Gastroesophageal sphincter (tissue), 4 donors: ENCODE results near the gene CDH22. TPM values are rescaled to one million over a fixed set of nuclear protein-coding genes. Genes with fewer than 3 reads are reported as not detected.

Experiments used
- ATAC-seq: fragments of 150-250 bp; one replicate; pipeline ENCODE4 v1.9.1; 2016; ENCODE audit warnings: mild to moderate bottlenecking, moderate library complexity
- H3K27ac ChIP-seq, 4 donors: fragments of 200-600 bp; sonication (generic) in 3 of 4; 1 replicate in 3 of 4; 2 replicates in 1 of 4; pipeline ENCODE4 v1.5.1; 2016 to 2019
- H3K27me3 ChIP-seq: fragments of 200-600 bp; sonication (generic); one replicate; pipeline ENCODE4 v1.5.1; 2019
- H3K36me3 ChIP-seq, 2 donors: fragments of 200-600 bp; sonication (generic); one replicate each; pipeline ENCODE4 v1.5.1; 2019; ENCODE audit warnings: control low read depth in 1 of 2
- H3K4me1 ChIP-seq, 3 donors: fragments of 200-600 bp; sonication (generic); 1 replicate in 2 of 3; 2 replicates in 1 of 3; pipeline ENCODE4 v1.5.1; 2016 to 2019; ENCODE audit warnings: control low read depth in 2 of 3
- H3K4me3 ChIP-seq, 2 donors: fragments of 200-600 bp; sonication (generic); one replicate each; pipeline ENCODE4 v1.5.1; 2019; ENCODE audit warnings: mild to moderate bottlenecking in 1 of 2, moderate library complexity in 1 of 2
- H3K9me3 ChIP-seq, 3 donors: fragments of 200-600 bp; sonication (generic); one replicate each; pipeline ENCODE4 v1.5.1; 2017 to 2019; ENCODE audit warnings: control low read depth in 2 of 3
- EP300 ChIP-seq: sonication (generic); formaldehyde crosslinking; IDR thresholded peaks from one replicate; pipeline ENCODE4 v1.6.1; 2017; ENCODE audit warnings: antibody characterized with exemption, mild to moderate bottlenecking
- POLR2A ChIP-seq, 2 donors: fragments of 450-650 bp; IDR thresholded peaks; one replicate each; pipeline ENCODE4 v1.6.1; 2017; ENCODE audit warnings: antibody characterized with exemption in 2 of 2, mild to moderate bottlenecking in 2 of 2, moderate library complexity in 1 of 2
- POLR2AphosphoS5 ChIP-seq: sonication (generic); formaldehyde crosslinking; IDR thresholded peaks from one replicate; pipeline ENCODE4 v1.6.1; 2017; ENCODE audit warnings: antibody characterized with exemption
- WGBS, 2 donors: methylation state at CpG; one replicate each; pipeline ENCODE4 v1.1.5; 2018; ENCODE audit warnings: low coverage in 1 of 2; 5-methylcytosine and 5-hydroxymethylcytosine counted together
- total RNA-seq, 4 donors: library from RNA; depleted of rRNA; stranded (reverse); fragments of >200 nt; gene quantifications; one replicate each; pipeline ENCODE4 v1.1.0, GENCODE V29; 2016
- TF ChIP-seq, protein P1 (sequence below), 4 experiments: fragments of 200-600 bp in 2 of 4; fragments of 450-650 bp in 2 of 4; sonication (generic) in 1 of 4; IDR thresholded peaks; one replicate each; pipeline ENCODE4 v1.5.1; 2017 to 2019; ENCODE audit warnings: antibody characterized with exemption in 4 of 4, mild to moderate bottlenecking in 2 of 4, moderate library complexity in 2 of 4

Gene CDH22
- total RNA-seq, 4 donors from 2014 or later: 0.15 TPM; not detected in 3

DNA sequence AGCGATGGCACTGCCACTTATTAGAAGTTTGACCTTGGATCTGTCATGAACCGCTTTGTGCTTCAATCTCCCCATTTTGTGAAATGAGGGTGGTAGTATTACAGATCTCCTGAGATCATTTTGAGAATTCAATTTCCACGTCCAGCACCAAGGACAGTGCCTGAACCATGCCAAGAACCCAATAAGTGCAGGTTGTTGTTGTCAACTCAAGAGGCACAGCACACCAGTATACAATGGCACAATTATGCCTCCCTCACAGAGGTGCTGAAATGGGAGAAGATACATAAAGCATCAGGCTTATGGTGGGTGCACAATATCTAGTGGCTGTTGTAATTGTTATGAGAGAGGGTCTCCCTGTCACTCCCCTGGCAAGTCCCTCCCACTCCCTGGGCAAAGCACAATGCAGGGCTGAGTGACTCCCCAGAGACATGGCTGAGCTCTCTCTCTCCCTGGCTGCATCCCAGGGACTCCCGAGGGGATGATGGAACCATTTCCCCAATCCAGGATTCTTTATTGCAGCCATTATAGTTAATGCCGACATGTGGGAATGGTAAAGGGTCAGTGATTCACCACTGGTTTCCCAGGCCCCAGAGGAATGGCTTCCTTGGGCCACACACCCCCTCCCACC is 78.7 kb downstream of the CDH22 start:
- Histone ChIP-seq H3K4me1 (no peaks in the 10 kb centered on the region), H3K4me3 (no peak overlapping the region), H3K36me3 (no peaks in the 10 kb centered on the region), H3K9me3 (no peaks in the 10 kb centered on the region), H3K27ac (no peak overlapping the region), H3K27me3 (peaks cover 81% of the 10 kb centered on the region)
- TF ChIP-seq POLR2AphosphoS5: no peak
- TF ChIP-seq, protein P1, sequence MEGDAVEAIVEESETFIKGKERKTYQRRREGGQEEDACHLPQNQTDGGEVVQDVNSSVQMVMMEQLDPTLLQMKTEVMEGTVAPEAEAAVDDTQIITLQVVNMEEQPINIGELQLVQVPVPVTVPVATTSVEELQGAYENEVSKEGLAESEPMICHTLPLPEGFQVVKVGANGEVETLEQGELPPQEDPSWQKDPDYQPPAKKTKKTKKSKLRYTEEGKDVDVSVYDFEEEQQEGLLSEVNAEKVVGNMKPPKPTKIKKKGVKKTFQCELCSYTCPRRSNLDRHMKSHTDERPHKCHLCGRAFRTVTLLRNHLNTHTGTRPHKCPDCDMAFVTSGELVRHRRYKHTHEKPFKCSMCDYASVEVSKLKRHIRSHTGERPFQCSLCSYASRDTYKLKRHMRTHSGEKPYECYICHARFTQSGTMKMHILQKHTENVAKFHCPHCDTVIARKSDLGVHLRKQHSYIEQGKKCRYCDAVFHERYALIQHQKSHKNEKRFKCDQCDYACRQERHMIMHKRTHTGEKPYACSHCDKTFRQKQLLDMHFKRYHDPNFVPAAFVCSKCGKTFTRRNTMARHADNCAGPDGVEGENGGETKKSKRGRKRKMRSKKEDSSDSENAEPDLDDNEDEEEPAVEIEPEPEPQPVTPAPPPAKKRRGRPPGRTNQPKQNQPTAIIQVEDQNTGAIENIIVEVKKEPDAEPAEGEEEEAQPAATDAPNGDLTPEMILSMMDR (IDR thresholded peaks at IDR 0.05): no peak
- TF ChIP-seq POLR2A (IDR thresholded peaks at IDR 0.05): no peak
- TF ChIP-seq EP300: no peak
- ATAC-seq: no peak
- WGBS, 2 donors: 59% methylated on average over 4 of the region's 5 CpGs; no CpG with 5 or more reads in 1 of the 2 donors

DNA sequence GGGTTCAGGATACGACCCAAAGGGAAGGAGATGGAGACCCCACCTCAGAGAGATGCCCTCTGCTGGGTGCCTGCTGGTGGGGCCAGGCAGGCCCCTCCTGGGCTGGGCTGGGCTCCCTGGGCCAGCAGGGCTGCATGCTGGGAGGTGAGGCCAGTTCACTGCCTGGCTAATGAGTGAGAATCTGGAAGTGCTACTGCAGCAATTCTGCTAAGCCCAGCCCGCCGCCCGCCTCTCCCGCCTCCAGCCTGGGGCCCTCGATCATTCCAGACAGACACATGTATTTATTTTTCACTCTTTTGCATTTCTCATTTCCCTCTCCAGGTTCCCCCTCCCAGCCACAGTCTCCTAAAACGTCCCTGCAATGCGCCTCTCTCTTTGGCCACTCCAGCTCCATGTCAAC is 79.6 kb downstream of the CDH22 start:
- H3K27ac ChIP-seq: no peak overlapping the region
- peaks cover 84% of the 10 kb centered on the region for H3K27me3 ChIP-seq
- H3K9me3 ChIP-seq: no peaks in the 10 kb centered on the region
- no peak for ATAC-seq
- TF ChIP-seq EP300: no peak
- no peak for TF ChIP-seq POLR2AphosphoS5
- TF ChIP-seq, protein P1 (IDR thresholded peaks at IDR 0.05): no peak
- TF ChIP-seq POLR2A (IDR thresholded peaks at IDR 0.05): no peak
- H3K4me1 ChIP-seq: no peaks in the 10 kb centered on the region
- H3K36me3 ChIP-seq: no peaks in the 10 kb centered on the region
- 49 to 60% methylated on average over 4 to 6 of the region's 8 CpGs for WGBS, 2 donors
- H3K4me3 ChIP-seq: no peak overlapping the region

DNA sequence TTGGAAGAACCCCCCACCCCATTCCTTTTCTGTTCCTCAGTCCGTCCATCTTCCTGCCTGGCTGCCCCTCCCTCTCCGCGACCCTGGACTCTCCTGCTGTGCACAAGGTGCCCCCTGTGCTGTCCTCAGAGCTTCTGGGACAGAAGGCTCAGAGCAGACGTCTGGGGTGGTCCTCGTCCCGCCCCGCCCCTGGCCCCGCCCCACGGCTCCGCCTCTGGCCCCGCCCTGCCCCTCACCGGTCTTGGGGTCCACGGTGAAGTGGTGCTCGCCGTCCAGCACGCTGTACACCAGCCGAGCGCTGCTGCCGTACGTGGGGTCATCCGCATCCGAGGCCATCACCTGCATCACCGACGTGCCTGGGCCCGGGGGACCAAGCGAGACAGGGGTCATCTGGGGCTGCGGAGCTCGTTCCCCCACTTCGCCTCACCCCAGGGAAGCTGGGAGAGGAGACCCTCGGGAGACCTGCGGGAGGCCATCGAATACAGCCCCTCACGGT is 81.0 kb downstream of the CDH22 start:
- Histone ChIP-seq H3K4me1 (peaks cover 0 to 11% (median 9%) of the 10 kb centered on the region in 3 donors), H3K27ac (no peak overlapping the region), H3K9me3 (no peaks in the 10 kb centered on the region), H3K27me3 (peaks cover 75% of the 10 kb centered on the region), H3K4me3 (no peak overlapping the region), H3K36me3 (no peaks in the 10 kb centered on the region)
- WGBS, 2 donors: 14 to 47% methylated on average over 1 to 8 of the region's 33 CpGs
- TF ChIP-seq POLR2AphosphoS5: no peak
- TF ChIP-seq, protein P1 (IDR thresholded peaks at IDR 0.05): no peak
- TF ChIP-seq EP300: no peak
- TF ChIP-seq POLR2A (IDR thresholded peaks at IDR 0.05): no peak
- no peak for ATAC-seq

DNA sequence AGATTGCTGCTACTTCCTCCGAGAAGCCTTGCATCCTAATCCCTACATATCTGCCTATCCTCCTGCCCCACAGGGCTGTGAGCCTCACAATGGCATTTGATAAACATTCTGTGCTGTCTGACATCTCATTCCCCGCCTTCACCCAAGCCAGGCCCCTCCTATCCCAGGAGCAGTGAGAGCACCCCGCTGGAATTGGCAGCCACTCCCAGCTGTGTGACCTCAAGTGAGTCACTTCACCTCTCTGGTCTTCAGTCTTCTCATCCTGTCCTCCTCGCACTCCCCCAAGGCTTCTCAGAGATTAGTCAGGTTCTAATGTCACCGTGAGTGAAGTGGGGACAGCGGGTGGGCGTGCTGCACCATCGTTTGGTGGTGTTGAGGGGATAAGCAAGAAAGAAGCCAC is 81.7 kb downstream of the CDH22 start:
- no peak for ATAC-seq
- no peaks in the 10 kb centered on the region for H3K9me3 ChIP-seq
- no peak overlapping the region for H3K27ac ChIP-seq
- 43 to 50% methylated on average over 1 to 7 of the region's 8 CpGs for WGBS, 2 donors
- H3K4me3 ChIP-seq: no peak overlapping the region
- TF ChIP-seq, protein P1 (IDR thresholded peaks at IDR 0.05): no peak
- no peak for TF ChIP-seq EP300
- TF ChIP-seq POLR2A (IDR thresholded peaks at IDR 0.05): no peak
- no peak for TF ChIP-seq POLR2AphosphoS5
- no peaks in the 10 kb centered on the region for H3K36me3 ChIP-seq
- peaks cover 68% of the 10 kb centered on the region for H3K27me3 ChIP-seq
- H3K4me1 ChIP-seq: peaks cover 0 to 17% (median 9%) of the 10 kb centered on the region in 3 donors

DNA sequence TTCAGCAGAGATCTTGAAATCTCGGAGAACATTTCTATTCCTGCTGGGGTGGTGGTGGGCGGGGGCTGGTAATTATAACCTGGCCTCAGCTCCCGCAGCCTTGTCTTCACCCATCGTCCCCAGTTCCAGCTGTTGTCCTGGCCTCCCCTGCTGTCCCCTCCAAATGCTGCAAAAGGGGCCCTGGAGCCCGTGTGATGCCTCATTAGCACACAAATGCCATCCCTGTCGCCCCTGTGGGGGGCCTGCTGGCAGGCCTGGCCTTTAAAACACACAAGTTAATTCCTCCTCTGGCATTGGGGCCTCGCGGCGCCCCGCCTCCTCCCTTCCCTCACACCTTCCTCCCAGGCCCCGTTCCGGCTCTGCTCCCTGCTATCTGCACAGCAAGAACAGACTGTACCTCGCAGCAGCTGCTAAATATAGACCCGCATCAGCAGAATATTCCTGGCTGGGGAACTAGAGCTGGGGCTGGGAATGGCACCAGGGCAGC is 85.7 kb downstream of the CDH22 start:
- 25 to 35% methylated on average over 2 to 4 of the region's 14 CpGs for whole genome bisulfite sequencing, 2 donors
- peak; percentile 81 for ATAC-seq

More for the DNA sequence above, 85.7 kb downstream of the CDH22 start:
- Histone ChIP-seq H3K27ac (peak overlapping the region in 3 of 4 donors; percentile 32 to 77 (median 70)), H3K4me3 (no peak overlapping the region), H3K9me3 (no peaks in the 10 kb centered on the region), H3K27me3 (peaks cover 28% of the 10 kb centered on the region), H3K36me3 (no peaks in the 10 kb centered on the region), H3K4me1 (peaks cover 0 to 17% (median 9%) of the 10 kb centered on the region in 3 donors)
- TF ChIP-seq, protein P1 (IDR thresholded peaks at IDR 0.05): no peak
- TF ChIP-seq POLR2A (IDR thresholded peaks at IDR 0.05): no peak
- TF ChIP-seq POLR2AphosphoS5: peak; percentile 41
